ENCODE results near the gene NOS1.

The NOS1 gene

DNA sequence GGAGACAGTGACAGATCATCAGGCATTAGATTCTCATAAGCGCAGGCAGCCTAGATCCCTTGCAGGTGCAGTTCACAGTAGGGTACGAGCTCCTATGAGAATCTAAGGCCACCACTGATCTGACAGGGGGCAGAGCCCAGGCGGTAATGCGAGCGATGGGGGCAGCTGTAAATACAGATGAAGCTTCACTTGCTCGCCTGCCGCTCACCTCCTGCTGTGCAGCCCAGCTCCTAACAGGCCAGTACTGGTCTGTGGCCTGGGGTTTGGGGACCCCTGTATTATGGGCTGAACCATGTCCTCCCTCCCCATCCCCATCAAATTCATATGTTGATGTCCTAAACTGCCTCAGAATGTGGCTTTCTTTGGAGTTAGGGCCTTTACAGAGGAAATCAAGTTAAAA lies 63.2 kb downstream of the NOS1 start:
- Histone ChIP-seq H2AK5ac (ENCODE audit: low read length, severe bottlenecking) (no peak overlapping the region), H2BK5ac (ENCODE audit: low read depth, low read length, poor library complexity, severe bottlenecking) (no peak overlapping the region), H3K79me1 (replicated peaks; ENCODE audit: low read length, poor library complexity, severe bottlenecking) (no peaks in the 10 kb centered on the region), H3K27me3 (ENCODE audit: control insufficient read depth in 1 of 2, insufficient read depth in 1 of 2, low read length in 2 of 2) (peaks cover 7 to 13% of the 10 kb centered on the region in 2 experiments), H3K9ac (ENCODE audit: low read length) (no peak overlapping the region), H2BK12ac (ENCODE audit: low read length in 2 of 2) (no peak overlapping the region), H2AFZ (ENCODE audit: low read depth, low read length) (no peak overlapping the region), H4K8ac (ENCODE audit: low read length) (no peak overlapping the region), H4K91ac (ENCODE audit: low read length) (no peak overlapping the region), H3K14ac (ENCODE audit: low read length in 2 of 2) (no peak overlapping the region), H3K23ac (ENCODE audit: low read length in 2 of 2) (no peak overlapping the region), H3K4me3 (ENCODE audit: insufficient read depth in 1 of 2, low read depth in 1 of 2, low read length in 2 of 2) (no peak overlapping the region), H3K4me2 (ENCODE audit: low read length, poor library complexity, severe bottlenecking) (no peak overlapping the region), H3K9me3 (ENCODE audit: control insufficient read depth, low read length) (no peaks in the 10 kb centered on the region), H2BK120ac (ENCODE audit: low read depth, low read length) (no peak overlapping the region), H3K18ac (ENCODE audit: low read depth in 1 of 2, low read length in 2 of 2) (no peak overlapping the region), H3K4me1 (ENCODE audit: control insufficient read depth, insufficient read depth, low read depth, low read length) (peaks cover 2% of the 10 kb centered on the region), H2BK15ac (ENCODE audit: low read depth, poor library complexity, severe bottlenecking) (no peak overlapping the region), H3K4ac (ENCODE audit: low read depth in 1 of 2, low read length in 2 of 2) (no peak overlapping the region), H3K27ac (ENCODE audit: low read length, poor library complexity, severe bottlenecking) (no peak overlapping the region), H3K36me3 (ENCODE audit: control insufficient read depth in 1 of 2, insufficient read depth in 2 of 2, low read depth in 1 of 2, low read length in 2 of 2) (no peaks in the 10 kb centered on the region)
- DNase-seq, result no peak
- WGBS, result 92% methylated on average over 7 of the region's 7 CpGs

DNA sequence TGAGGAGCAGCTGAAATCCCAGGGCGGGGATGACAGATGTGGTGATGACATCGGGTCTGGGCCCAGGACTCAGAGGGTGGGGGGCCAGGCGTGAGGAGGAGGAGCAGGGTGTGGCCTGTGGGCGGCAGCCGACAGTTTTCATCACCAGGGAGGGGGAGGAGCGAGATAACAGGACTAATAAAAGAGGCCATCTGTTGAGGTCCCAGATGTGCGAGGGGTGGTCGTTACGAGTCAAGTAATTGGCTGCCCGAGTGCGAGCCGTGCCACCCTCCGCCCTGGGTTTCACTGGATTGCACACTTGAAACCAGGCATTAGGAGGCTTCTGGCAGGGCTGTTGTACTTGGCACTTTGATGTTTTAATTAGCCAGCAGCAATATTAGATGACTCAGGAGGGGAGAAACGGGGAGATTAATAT lies 67.2 kb downstream of the NOS1 start:
- no peak overlapping the region for H2AFZ ChIP-seq (ENCODE audit: low read depth, low read length)
- no peaks in the 10 kb centered on the region for H3K36me3 ChIP-seq (ENCODE audit: control insufficient read depth in 1 of 2, insufficient read depth in 2 of 2, low read depth in 1 of 2, low read length in 2 of 2)
- no peaks in the 10 kb centered on the region for H3K9me3 ChIP-seq (ENCODE audit: control insufficient read depth, low read length)
- H2AK5ac ChIP-seq (ENCODE audit: low read length, severe bottlenecking), result no peak overlapping the region
- H4K8ac ChIP-seq (ENCODE audit: low read length), result no peak overlapping the region
- H3K27me3 ChIP-seq (ENCODE audit: control insufficient read depth in 1 of 2, insufficient read depth in 1 of 2, low read length in 2 of 2), result peaks cover 7 to 17% of the 10 kb centered on the region in 2 experiments
- no peaks in the 10 kb centered on the region for H3K79me1 ChIP-seq (replicated peaks; ENCODE audit: low read length, poor library complexity, severe bottlenecking)
- H2BK120ac ChIP-seq (ENCODE audit: low read depth, low read length), result no peak overlapping the region
- H3K14ac ChIP-seq (ENCODE audit: low read length in 2 of 2), result no peak overlapping the region
- no peak overlapping the region for H3K4me3 ChIP-seq (ENCODE audit: insufficient read depth in 1 of 2, low read depth in 1 of 2, low read length in 2 of 2)
- H2BK12ac ChIP-seq (ENCODE audit: low read length in 2 of 2), result no peak overlapping the region
- H3K4me1 ChIP-seq (ENCODE audit: control insufficient read depth, insufficient read depth, low read depth, low read length), result peaks cover 2% of the 10 kb centered on the region
- H3K4me2 ChIP-seq (ENCODE audit: low read length, poor library complexity, severe bottlenecking), result no peak overlapping the region
- H3K27ac ChIP-seq (ENCODE audit: low read length, poor library complexity, severe bottlenecking), result no peak overlapping the region
- no peak overlapping the region for H3K18ac ChIP-seq (ENCODE audit: low read depth in 1 of 2, low read length in 2 of 2)
- 43% methylated on average over 14 of the region's 14 CpGs for WGBS
- no peak overlapping the region for H2BK15ac ChIP-seq (ENCODE audit: low read depth, poor library complexity, severe bottlenecking)
- no peak for DNase-seq
- no peak overlapping the region for H3K9ac ChIP-seq (ENCODE audit: low read length)
- H3K4ac ChIP-seq (ENCODE audit: low read depth in 1 of 2, low read length in 2 of 2), result no peak overlapping the region
- no peak overlapping the region for H4K91ac ChIP-seq (ENCODE audit: low read length)
- H2BK5ac ChIP-seq (ENCODE audit: low read depth, low read length, poor library complexity, severe bottlenecking), result no peak overlapping the region
- no peak overlapping the region for H3K23ac ChIP-seq (ENCODE audit: low read length in 2 of 2)

DNA sequence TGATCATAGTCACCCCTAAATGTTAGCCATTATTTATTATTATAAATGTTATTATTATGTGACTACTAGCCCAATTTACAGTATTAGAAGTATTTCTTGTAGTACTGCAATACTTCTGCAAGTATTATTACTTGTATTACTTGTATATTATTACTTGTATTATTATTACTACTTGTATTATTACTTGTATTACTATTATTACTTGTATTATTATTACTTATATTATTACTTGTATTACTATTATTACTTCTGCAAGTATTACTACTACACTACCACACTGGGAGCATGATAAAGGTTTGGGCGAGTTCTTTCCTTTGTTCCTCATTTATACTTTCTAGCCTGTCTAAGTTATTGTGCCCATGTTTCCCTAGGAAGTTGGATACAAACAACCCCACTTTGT lies 67.9 kb downstream of the NOS1 start:
- Histone ChIP-seq H2BK5ac (ENCODE audit: low read depth, low read length, poor library complexity, severe bottlenecking) (no peak overlapping the region), H3K18ac (ENCODE audit: low read depth in 1 of 2, low read length in 2 of 2) (no peak overlapping the region), H3K14ac (ENCODE audit: low read length in 2 of 2) (no peak overlapping the region), H2BK120ac (ENCODE audit: low read depth, low read length) (no peak overlapping the region), H3K4me1 (ENCODE audit: control insufficient read depth, insufficient read depth, low read depth, low read length) (peaks cover 2% of the 10 kb centered on the region), H4K8ac (ENCODE audit: low read length) (no peak overlapping the region), H2AK5ac (ENCODE audit: low read length, severe bottlenecking) (no peak overlapping the region), H3K23ac (ENCODE audit: low read length in 2 of 2) (no peak overlapping the region), H2BK15ac (ENCODE audit: low read depth, poor library complexity, severe bottlenecking) (no peak overlapping the region), H4K91ac (ENCODE audit: low read length) (no peak overlapping the region), H3K4me3 (ENCODE audit: insufficient read depth in 1 of 2, low read depth in 1 of 2, low read length in 2 of 2) (no peak overlapping the region), H3K4ac (ENCODE audit: low read depth in 1 of 2, low read length in 2 of 2) (no peak overlapping the region), H3K9me3 (ENCODE audit: control insufficient read depth, low read length) (no peaks in the 10 kb centered on the region), H3K9ac (ENCODE audit: low read length) (no peak overlapping the region), H3K27ac (ENCODE audit: low read length, poor library complexity, severe bottlenecking) (no peak overlapping the region), H3K4me2 (ENCODE audit: low read length, poor library complexity, severe bottlenecking) (no peak overlapping the region), H3K27me3 (ENCODE audit: control insufficient read depth in 1 of 2, insufficient read depth in 1 of 2, low read length in 2 of 2) (peaks cover 7 to 17% of the 10 kb centered on the region in 2 experiments), H3K36me3 (ENCODE audit: control insufficient read depth in 1 of 2, insufficient read depth in 2 of 2, low read depth in 1 of 2, low read length in 2 of 2) (no peaks in the 10 kb centered on the region), H3K79me1 (replicated peaks; ENCODE audit: low read length, poor library complexity, severe bottlenecking) (no peaks in the 10 kb centered on the region), H2AFZ (ENCODE audit: low read depth, low read length) (no peak overlapping the region), H2BK12ac (ENCODE audit: low read length in 2 of 2) (no peak overlapping the region)
- WGBS, result 38% methylated on average over 1 of the region's 1 CpG
- DNase-seq, result no peak

DNA sequence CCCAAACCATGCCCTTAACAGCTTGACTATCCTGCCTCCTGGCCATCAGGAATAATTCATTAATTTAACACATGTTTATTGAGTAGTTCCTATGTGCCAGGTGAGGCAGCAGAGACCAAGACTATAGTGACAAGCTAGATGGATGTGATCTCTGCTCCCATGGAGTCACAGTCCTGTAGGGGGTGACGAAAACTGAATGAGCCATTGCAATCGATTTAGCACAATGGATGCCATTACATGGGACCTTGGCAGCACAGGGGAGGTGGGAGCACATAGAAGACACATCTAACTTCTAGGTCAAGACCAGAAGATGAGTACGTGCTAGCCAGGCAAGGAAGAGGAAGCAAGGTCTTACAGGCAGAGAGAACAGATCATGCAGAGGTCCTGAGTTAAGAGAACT lies 68.7 kb downstream of the NOS1 start:
- Histone ChIP-seq H2AFZ (ENCODE audit: low read depth, low read length) (no peak overlapping the region), H3K4me3 (ENCODE audit: insufficient read depth in 1 of 2, low read depth in 1 of 2, low read length in 2 of 2) (no peak overlapping the region), H2AK5ac (ENCODE audit: low read length, severe bottlenecking) (no peak overlapping the region), H3K36me3 (ENCODE audit: control insufficient read depth in 1 of 2, insufficient read depth in 2 of 2, low read depth in 1 of 2, low read length in 2 of 2) (no peaks in the 10 kb centered on the region), H2BK12ac (ENCODE audit: low read length in 2 of 2) (no peak overlapping the region), H3K14ac (ENCODE audit: low read length in 2 of 2) (no peak overlapping the region), H2BK120ac (ENCODE audit: low read depth, low read length) (no peak overlapping the region), H3K4me2 (ENCODE audit: low read length, poor library complexity, severe bottlenecking) (no peak overlapping the region), H3K27me3 (ENCODE audit: control insufficient read depth in 1 of 2, insufficient read depth in 1 of 2, low read length in 2 of 2) (peaks cover 7 to 17% of the 10 kb centered on the region in 2 experiments), H3K9ac (ENCODE audit: low read length) (no peak overlapping the region), H2BK15ac (ENCODE audit: low read depth, poor library complexity, severe bottlenecking) (no peak overlapping the region), H3K18ac (ENCODE audit: low read depth in 1 of 2, low read length in 2 of 2) (no peak overlapping the region), H2BK5ac (ENCODE audit: low read depth, low read length, poor library complexity, severe bottlenecking) (no peak overlapping the region), H3K9me3 (ENCODE audit: control insufficient read depth, low read length) (no peaks in the 10 kb centered on the region), H3K4ac (ENCODE audit: low read depth in 1 of 2, low read length in 2 of 2) (no peak overlapping the region), H3K79me1 (replicated peaks; ENCODE audit: low read length, poor library complexity, severe bottlenecking) (no peaks in the 10 kb centered on the region), H3K23ac (ENCODE audit: low read length in 2 of 2) (no peak overlapping the region), H4K8ac (ENCODE audit: low read length) (no peak overlapping the region), H3K4me1 (ENCODE audit: control insufficient read depth, insufficient read depth, low read depth, low read length) (peaks cover 2% of the 10 kb centered on the region), H4K91ac (ENCODE audit: low read length) (no peak overlapping the region), H3K27ac (ENCODE audit: low read length, poor library complexity, severe bottlenecking) (no peak overlapping the region)
- 73% methylated on average over 3 of the region's 3 CpGs for WGBS
- DNase-seq, result no peak
